NCI-H446 (cell line): Measurements from ENCODE around the gene SARS1.
"Not testable (repeated sequence)": the region's sequence is repeated elsewhere in the genome, so short reads cannot be mapped to it uniquely, and the experiment has no call there.

Source experiments
- DNase-seq, 2 experiments: peaks; one replicate each; lab custom pipeline; 2025; lab: John Stamatoyannopoulos, UW

Gene SARS1

GRCh38 chr1:109192433-109192832 is 21.3 kb upstream of the SARS1 start:
- DNase-seq, result no peak

GRCh38 chr1:109193653-109194590 is 19.8 kb upstream of the SARS1 start:
- peak; percentile 52 to 79 for DNase-seq

GRCh38 chr1:109197158-109198042 is 16.3 kb upstream of the SARS1 start:
- DNase-seq, result no peak

GRCh38 chr1:109198043-109198695 is 15.5 kb upstream of the SARS1 start:
- peak in 1 of 2 experiments; percentile 46 for DNase-seq

GRCh38 chr1:109198745-109199144 is 15.0 kb upstream of the SARS1 start:
- no peak for DNase-seq

GRCh38 chr1:109199710-109200109 is 14.0 kb upstream of the SARS1 start:
- DNase-seq, result no peak

GRCh38 chr1:109201123-109201703 is 12.5 kb upstream of the SARS1 start:
- peak in 1 of 2 experiments; percentile 70 for DNase-seq

- no peak for DNase-seq
These were observed 9.2 kb upstream of the SARS1 start for GRCh38 chr1:109204484-109204883.

GRCh38 chr1:109206339-109206738 is 7.4 kb upstream of the SARS1 start:
- DNase-seq, result no peak

- DNase-seq, result no peak
These were observed 6.1 kb upstream of the SARS1 start for GRCh38 chr1:109207467-109208103.

GRCh38 chr1:109208394-109208793 is 5.3 kb upstream of the SARS1 start:
- no peak for DNase-seq

- no peak for DNase-seq
These were observed 4.8 kb upstream of the SARS1 start for GRCh38 chr1:109208836-109209463.

- DNase-seq, result no peak
These were observed 3.7 kb upstream of the SARS1 start for GRCh38 chr1:109210058-109210457.

GRCh38 chr1:109213345-109213823 is 334 bp upstream of the SARS1 start:
- DNase-seq, result no peak

GRCh38 chr1:109214695-109215623 is 1.2 kb downstream of the SARS1 start:
- peak; percentile 45 to 82 for DNase-seq

- no peak for DNase-seq
These were observed 2.9 kb downstream of the SARS1 start for GRCh38 chr1:109216662-109217061.

- no peak for DNase-seq
These were observed 4.8 kb downstream of the SARS1 start for GRCh38 chr1:109218516-109218915.

- not testable (repeated sequence) for DNase-seq
These were observed 7.5 kb downstream of the SARS1 start for GRCh38 chr1:109221201-109221600.

GRCh38 chr1:109225308-109225707 is 11.6 kb downstream of the SARS1 start:
- no peak for DNase-seq
